ENCODE data around the gene BMP8A.

The BMP8A gene

DNA sequence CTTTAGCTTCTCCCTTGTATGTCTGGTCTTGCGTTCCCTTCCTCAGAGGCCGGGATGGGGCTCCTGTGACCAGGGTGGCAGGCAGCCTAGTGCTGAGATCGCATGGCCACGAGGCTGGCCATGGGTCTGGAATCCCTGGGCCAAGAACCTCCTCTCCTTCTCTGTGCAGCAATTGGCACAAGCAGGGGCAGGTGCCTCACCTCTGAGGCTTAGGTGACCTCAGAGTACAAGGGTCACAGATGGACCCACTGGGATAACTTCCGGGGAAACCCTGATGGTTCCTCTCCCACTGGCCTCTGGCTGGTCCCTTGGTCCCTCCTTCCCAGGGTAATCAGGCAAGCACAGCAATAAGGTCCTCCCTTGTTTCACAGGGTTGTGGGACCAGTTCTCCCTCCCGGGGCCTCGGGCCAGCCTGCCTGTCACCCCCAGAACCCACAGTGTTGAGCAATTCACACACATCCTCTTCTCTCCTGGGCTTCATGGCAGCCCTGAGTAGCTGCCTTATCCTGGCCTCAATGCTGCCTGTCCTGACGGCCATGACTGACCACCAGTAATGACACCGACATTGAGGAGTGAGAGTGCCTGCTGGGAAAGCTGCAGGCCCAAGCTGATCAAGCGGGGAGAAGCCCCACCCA is 38.6 kb downstream of the BMP8A start:
- DNase-seq: no peak

DNA sequence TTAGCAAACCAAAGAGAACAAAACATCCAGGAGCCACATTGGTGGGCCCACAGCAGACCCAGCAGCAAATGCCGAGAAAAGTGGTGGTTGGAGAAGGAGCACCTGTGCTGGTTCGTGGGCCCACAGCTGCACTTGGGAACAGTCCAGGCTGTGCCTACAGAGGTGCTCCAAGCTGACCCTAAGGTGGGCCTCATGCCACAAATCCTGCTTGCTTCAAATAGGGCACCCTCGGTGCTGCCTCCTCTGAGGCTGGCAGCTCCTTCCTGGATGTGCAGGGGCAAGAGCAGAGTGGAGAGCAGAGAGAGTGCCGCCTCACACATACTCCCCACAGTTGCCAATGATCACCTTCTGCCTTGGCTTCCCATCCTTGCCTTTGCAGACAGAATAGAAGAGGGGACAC is 40.1 kb downstream of the BMP8A start:
- no peak for DNase-seq

DNA sequence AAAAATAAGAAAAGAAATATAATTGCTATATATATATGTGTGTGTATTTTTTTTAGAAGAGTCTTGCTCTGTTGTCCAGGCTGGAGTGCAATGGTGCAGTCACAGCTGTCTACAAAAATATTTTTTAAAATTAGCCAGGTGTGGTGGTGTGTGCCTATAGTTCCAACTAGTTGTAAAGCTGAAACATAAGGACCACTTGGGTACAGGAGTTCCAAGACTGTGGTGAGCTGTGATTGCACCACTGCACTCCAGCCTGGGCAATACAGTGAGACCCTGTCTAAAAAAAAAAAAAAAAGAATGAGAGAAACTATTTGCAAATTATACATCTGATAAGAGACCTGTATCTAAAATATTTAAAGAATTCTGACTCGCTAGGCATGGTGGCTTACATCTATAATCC is 42.0 kb downstream of the BMP8A start:
- DNase-seq: no peak

DNA sequence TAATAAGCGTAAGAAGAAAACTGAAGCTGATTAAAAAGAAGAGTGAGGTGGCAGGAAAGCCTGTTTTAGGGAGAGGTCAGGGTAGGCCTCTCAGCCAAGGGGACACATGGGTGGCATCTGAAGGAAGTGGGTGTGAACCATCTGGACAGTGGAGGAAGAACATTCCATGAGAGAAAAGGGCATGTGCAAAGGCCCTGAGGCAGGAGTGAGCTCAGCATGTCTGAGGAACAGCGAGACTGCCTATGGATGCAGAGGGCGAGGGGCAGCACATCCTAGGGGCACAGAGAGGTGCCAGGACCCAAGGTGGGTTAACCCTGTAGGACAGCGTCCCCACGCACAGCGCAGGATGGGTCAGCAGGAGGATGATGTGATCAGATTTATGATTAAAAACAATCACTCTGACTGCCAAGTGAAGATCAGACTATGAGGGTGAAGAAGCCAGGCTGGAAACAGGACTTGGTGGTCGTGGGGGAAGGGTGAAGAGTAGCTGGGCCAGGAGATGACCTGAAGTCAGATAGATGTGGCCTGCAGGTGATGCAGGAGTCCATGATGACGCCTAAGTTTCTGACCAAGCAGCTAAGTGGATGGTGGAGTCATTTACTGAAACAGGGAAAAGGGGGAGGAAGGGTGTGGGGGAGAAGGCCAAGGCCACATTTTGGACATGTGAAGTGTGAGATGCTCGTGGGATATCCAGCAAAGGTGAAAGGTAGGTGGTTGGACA is 47.3 kb downstream of the BMP8A start:
- no peak for DNase-seq

DNA sequence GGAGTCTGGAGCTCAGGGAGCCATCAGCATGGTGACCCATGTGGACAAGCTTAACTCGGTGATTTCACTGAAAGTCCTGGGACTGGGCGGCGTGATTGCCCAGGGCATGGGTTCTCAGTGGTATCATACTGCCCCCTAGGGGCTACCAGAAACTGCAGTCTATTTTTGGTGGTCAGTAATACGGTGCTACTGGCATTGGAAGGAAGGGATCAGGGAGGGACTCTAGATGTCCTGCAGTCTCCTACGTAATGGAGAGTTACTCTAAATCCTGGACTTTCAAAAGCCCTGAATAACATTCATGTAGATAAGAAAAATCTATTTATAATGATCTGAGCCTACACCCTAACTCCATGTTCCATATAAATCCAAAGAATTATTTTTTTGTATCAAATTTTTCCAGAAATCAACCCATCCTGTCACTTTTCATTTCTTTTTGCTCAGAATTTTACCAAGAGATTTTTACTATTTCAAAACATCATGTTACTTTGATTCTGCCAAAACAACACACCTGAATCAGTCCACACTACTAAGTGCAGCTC is 47.9 kb downstream of the BMP8A start:
- DNase-seq: no peak

DNA sequence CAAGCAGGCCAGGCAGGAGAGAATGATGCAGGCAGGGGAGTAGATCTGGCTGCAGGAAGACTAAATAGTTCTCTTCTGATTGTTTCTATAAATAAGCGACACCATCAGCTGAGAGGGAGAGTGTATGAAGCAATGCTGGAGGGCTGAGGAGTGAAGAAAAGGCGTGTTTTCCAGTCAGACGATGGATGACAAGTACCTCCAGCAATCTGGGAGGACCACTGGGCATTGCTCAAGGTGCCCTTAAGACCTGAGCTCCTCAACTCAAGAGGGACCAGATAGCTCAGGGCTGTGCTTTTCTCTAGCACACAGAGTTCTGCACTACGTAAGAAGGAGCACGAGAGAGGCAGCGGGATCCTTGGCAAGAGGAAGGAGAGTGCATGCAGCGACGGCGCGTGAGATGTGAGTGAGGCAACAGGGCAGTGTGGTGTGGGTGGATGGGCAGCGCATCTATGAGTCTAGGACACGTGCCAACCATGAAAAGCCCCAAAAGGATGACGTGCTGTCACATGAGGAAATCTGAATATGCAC is 49.1 kb downstream of the BMP8A start:
- no peak for DNase-seq

DNA sequence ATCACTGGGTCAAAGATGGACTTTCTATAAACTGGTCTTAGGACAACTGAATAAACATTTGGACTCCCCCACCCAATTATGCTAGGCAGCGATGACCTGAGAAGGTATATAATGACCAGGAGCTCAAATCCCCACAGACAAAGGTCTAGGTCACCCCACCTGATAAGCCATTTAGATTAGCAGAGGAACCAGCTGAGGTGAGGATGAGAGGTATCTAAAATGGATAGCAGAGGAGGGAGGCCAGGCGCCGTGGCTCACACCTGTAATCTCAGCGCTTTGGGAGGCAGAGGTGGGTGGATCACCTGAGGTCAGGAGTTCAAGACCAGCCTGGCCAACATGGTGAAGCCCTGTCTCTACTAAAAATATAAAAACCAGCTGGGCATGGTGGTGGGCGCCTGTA is 51.5 kb downstream of the BMP8A start:
- DNase-seq: no peak

DNA sequence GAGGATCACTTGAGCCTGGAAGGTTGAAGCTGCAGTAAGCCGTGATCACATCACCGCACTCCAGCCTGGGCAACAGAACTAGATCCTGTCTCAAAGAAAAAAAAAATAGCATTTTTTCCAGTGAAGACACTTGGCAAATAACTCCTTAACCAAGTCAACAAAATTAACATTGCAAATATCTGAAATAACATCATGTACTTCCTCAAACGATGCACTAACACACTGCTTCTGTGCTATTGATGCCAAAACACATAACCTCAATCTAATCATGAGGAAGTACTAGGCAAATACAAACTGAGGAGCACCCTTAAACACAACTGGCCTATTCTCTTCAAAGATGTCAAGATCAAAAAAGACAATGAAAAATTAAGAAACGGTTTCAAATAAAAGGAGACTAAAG is 52.9 kb downstream of the BMP8A start:
- DNase-seq: no peak

DNA sequence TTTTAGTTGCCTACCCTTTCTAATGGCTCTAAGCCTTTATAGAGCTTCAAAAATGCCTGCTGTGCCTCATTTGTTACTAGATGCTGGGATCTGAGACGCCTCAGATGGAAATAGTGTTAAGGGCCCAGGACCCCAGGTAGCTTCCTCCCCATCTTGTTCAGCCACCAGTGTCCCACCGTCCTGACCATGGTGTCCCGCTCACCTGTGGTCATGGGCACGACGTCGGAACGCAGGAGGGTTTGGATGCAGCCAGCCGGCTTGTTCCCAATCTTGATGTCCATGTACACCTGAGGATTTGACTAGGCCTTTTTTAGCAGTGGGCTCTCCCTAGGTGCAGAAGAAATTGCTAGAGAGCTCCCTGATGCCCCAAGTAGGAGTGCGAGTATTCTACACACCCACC is 54.1 kb downstream of the BMP8A start:
- DNase-seq: no peak

DNA sequence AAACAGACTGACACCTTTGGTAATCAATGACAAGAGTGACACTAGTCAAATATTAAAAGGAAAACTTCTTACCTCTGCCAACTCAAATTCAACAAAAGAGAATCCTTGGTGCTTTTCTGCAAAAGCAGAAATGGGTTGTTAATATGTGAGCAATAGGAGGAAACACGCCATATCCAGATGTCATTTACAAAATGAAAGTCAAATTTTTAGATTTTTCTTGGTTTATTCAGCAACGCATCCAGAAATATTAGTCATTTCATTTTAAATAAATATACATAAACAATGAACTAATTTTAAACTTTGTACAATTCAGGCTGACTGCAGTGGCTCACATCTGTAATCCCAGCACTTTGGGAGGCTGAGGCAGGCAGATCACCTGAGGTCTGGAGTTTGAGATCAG is 62.8 kb downstream of the BMP8A start:
- no peak for DNase-seq

DNA sequence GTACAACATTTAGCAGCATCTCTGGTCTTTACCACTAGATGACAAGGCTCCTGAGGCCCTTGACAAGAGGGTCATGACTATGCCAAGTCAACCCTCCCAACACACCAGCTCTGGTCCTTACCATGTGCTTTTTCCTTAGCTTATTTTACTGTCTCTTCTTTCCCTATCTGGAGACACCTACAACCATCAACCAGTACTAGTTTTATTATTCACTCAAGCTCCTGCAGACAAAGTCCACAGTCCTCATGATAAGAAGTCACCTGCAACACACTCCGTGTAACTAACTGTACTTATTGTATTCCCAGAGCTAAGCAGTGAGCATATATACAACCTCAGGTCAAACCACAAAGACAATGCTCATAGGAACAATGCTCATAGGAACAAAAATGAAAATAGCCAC is 69.8 kb downstream of the BMP8A start:
- no peak for DNase-seq

DNA sequence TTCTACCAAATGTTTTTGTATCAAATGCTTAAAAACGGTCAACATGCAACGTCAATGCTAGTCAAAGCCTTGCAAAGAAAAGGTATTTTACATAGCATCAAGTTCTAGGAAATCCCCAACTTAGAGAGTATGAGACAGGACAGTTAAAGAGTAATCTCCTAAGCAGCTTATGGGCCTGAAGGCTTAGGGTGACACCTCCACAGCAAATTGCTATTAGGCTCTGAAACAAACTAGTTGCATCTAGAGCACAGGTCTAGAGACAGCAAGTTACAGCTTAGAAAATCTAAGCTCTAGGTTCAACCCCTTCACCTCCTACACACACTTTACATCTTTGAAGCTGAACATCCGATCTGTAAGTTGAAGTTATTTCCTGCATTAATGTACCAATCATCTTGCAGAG is 71.5 kb downstream of the BMP8A start:
- DNase-seq: no peak

DNA sequence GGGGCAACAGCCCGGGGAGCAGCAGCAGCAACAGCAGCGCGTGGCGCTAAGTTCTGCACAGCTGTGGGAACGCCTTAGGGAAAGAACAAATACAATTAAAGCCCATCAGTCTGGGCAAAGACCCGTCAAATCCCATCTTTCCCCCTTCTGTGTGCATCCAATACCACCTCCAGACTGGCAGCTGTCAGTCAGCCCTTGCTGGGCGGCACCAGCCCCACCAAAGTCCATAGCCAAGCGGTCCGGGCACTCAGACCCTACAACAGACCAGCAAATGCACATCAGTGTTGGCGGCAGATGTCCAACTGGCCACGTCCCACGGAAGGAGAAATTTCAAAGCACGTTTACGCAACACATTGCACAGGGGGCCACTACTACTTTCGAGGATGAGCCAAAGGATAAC is 72.2 kb downstream of the BMP8A start:
- no peak for DNase-seq

DNA sequence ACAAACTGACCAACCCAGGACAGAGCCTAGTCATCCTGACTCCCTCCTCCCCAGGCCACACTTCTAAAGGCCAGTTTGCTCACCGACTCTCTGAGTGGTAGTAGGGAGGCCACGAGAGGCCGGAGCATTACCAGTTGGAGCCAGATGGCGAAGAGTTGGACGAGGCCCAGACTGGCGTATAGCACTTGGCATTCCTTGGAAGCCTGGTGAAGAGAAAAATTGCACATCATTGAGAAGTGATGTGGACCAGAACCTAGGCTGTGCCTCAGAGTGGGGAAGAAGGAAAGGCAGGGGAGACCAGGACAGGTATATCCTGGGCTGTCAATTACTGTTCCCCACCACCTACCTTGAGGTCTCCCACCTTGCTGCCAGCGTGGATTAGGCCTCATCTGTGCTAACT is 72.9 kb downstream of the BMP8A start:
- no peak for DNase-seq

DNA sequence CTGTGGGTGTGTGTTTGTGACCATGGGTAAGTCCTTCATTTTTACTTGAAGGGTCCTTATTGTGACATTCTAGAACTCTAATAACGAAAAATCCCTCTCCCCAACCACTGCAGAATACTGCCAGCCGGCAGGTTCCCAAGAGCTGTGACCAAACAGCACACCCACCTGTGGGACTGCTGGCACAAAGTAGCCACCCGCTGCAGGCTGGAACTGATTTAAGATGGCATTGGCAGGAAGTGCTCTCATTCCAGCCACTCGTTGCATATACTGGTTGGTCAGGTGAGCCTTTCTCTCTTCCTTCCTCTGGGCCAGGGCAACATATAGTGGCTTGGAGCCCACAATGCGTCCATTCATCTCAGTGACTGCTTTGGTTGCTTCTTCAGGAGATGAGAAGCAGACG is 73.5 kb downstream of the BMP8A start:
- DNase-seq: no peak

DNA sequence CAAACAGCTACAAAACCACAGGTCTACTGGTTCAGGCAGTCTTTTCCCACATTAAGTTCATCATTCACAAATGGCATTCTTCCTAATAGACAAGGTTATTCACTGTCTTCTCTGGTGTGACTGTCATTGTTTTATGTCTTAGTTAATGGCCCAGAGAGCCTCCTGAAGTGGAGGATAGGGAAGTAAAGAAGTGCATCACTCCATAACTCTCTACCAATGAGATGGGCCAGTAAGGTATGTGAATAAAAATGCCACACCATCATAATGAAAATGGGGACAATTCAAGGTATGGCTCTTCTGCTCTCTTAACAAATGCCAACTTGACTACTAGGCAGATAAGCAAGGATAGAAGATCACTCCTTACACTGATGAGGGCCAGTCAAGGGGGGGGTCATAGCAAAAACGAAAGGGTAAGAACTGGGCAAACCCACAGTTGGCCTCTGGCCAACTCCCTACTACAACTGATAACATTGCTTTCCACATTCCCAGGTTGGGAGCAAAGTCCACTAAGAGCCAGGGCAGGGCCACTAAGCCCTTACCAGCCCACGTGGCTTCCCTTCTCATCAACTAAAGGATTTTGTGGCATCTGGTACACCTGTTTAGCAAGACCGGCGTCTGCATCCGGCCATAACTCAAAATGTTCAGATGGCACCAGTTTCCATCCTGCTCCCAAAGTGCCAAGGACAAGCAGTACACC is 75.2 kb downstream of the BMP8A start:
- DNase-seq: no peak

DNA sequence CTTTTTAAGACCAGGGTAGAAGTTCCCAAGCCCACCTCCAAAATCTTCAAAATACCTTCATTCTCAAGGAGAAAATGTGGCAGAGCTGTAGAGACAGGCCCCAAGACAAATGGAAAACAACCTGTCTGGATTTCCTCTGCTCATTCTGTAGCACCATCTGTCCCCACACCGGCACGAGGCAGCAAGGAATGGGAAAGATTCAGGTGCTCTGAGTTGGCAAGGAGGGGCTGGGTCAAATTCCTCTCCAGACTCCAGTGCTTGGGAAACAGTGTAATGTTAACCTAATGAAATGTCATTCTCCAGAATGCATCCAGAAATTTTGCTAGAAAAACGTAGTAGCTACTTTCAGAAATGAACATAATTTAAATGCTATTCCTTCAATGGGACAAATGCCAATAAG is 75.9 kb downstream of the BMP8A start:
- DNase-seq: no peak

DNA sequence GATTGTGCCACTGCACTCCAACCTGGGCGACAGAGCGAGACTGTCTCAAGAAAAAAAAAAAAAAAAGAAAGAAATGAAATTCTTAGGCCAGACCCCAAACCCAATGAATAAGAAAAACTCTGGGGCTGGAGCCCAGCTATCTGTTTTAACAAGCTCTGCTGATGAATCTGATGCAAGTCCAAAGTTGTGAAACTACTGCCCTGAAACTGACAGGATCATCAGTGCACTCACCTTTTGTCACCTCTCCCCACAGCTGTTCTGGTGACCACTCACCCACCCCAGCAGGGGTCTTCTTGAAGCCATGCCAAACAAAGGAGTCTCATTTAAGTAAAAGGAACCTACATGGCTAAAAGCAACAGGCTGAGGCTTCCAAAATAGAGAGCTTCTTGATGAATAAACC is 76.8 kb downstream of the BMP8A start:
- DNase-seq: no peak

DNA sequence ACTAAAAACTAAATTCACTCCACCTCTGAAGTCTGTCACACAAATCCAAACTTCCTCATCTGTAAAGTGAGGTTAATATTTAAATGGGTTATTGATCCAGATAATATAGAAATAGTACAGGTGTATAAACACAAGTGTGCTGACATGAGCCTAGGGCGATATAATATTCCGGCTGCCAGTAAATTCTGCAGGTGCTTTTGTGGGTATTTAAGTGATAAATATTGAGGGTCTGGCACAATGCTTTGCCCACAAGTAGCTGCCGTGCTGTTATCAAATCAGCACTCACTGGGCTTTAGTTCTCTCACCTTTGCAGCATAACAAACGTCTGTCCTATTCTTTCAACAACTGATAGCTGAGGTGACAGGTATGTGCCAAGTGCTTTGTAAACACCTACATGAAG is 77.6 kb downstream of the BMP8A start:
- no peak for DNase-seq

DNA sequence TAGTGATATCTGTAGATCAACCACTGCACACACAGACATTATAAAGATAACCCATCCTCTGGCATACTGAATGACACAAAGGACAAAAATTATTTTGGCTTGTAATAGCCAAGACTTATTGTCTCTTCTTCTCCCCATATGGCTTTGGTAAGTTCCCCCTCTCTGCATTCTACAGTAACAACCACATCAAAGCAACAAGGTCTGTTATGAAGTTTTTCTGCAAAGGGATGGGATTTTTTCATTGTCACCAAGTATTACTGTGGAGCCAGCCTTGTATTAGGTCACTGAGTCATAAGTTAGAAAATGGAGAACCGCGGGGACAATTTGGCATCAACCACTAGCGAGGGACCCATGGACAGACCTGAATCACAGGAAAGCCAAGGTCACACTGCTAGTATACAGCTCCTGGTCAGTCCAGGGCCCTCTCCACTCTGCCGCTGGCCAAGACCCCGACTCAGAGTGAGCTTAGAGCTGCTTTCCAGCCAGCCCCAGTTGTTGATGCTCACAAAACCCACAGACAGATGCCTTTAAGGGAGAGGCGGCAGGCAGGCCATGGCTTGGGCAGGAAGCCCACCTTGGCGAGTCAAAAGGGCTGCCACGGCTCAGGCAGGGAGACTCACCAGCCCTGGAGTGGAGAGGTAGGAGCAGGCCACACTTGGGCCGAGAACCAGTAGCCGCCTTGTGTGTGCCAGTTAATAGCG is 79.2 kb downstream of the BMP8A start:
- no peak for DNase-seq

DNA sequence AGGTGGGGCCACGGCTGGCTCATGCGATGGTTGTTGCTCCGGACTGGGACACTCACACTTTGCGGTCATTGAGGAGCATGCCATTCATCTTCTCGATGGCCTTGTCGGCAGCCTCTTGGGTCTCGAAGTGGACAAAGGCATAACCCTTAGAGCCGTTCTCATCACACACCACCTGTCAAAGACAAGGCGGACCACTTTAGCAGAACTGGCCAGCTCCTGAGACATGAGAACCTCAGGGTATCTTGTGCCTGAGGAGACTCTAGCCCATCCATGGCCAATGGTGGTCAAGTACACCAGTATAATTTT is 79.7 kb downstream of the BMP8A start:
- DNase-seq: no peak

DNA sequence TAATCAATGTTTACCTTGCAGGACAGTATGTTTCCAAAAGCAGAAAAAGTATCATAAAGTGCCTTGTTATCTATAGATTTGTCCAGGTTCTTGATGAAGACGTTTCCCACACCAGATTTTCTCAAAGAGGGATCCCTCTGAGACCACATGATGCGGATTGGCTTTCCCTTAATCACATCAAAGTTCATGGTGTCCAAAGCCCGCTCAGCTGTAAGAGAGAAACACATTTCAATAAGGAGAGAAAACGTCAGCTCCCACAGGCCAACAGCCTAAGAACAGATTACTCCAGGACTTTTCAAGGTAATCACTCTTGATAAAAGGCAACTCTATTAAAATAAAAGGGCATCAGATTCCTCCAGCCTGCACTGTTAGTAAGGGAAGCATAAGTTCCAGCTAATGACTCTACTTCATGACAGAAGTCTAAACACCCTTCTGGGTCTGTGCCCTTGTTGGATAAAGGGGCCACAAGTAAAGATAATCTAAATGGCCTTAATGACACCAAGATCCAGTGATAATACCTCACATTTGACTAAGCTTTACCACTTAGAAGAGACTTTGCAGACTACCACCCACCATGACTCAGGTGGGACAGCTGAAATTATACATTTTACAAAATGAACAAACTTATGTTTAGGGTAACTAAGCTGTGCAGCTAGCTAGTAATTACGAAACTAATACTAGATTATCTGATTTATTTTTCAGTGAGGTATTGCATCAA is 81.1 kb downstream of the BMP8A start:
- no peak for DNase-seq

DNA sequence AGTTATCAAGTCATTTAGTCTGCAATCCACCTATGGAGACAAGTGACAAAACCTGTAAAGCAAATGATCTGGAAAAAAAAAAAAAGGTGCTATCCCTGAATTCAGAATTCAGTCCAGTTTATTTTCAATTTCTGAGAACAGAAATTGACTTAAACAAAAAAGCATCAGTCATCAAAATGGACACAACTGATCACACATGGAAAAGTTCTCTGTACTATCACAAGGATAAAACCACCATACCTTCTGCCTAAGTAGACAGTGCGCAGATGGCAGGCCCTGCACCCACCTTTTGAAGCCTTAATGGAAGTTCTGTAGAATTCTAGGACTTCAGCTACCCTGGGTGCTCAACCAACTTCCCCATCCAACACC is 81.6 kb downstream of the BMP8A start:
- no peak for DNase-seq
